HepG2 (cell line): ENCODE measurements around the gene MGLL. TPM values are rescaled to one million over a fixed set of nuclear protein-coding genes. Genes with fewer than 3 reads are reported as not detected.

Experiments
- ATAC-seq: fragments of 200-7000 bp; cut with Tn5 transposase; 3 replicates; pipeline ENCODE4 v1.9.1; 2020; ENCODE audit warnings: mild to moderate bottlenecking, moderate library complexity
- BruUV-seq: library from RNA; stranded (reverse); fragments of 400-500 nt; replicated peaks from 2 replicates; lab custom pipeline; 2021; lab: Mats Ljungman, UMichigan
- CTCF ChIA-PET: fragments of 300-600 bp; formaldehyde crosslinking; extraction: SDS; loops from one replicate; lab custom pipeline; 2021; ENCODE audit warnings: low total read pairs, inconsistent platforms, low intra/inter-chr PET ratio; lab: Yijun Ruan, JAX
- POLR2A ChIA-PET: fragments of 350-600 bp; sonication (Branson Sonifier 250); formaldehyde crosslinking; loops from one replicate; lab custom pipeline; 2020; ENCODE audit warnings: antibody characterized with exemption, inconsistent platforms; lab: Yijun Ruan, JAX
- DNase-seq: peaks from one replicate; pipeline ENCODE4 v3.0.0-alpha.2; 2015; ENCODE audit warnings: low spot score
- FAIRE-seq: peaks from 3 replicates; lab custom pipeline; 2011; peaks lifted over from hg19 to GRCh38; lab: Jason Lieb, UNC
- H2AFZ ChIP-seq: one replicate; pipeline ENCODE4 v1.6.1; 2011; ENCODE audit warnings: low read length, inconsistent platforms
- H3K27ac ChIP-seq: fragments of 300-600 bp; 3 replicates; pipeline ENCODE4 v1.8.0; 2011; ENCODE audit warnings: mixed run types, mild to moderate bottlenecking, mixed read lengths, low read length, inconsistent platforms; ENCODE audit not compliant: insufficient read depth; ENCODE audit errors: extremely low read length
- H3K27me3 ChIP-seq, 2 experiments: fragments of 200-600 bp in 1 of 2; 2 replicates in 1 of 2; 3 replicates in 1 of 2; pipeline versions ENCODE4 v1.6.0 to v1.8.0; 2011; ENCODE audit warnings: low read length in 2 of 2, mild to moderate bottlenecking in 2 of 2, moderate library complexity in 2 of 2, inconsistent platforms in 1 of 2; ENCODE audit not compliant: insufficient read depth in 2 of 2, control insufficient read depth in 1 of 2
- H3K36me3 ChIP-seq, 2 experiments: fragments of 200-600 bp in 1 of 2; replicated peaks in 1 of 2; 2 replicates in 1 of 2; 3 replicates in 1 of 2; pipeline versions ENCODE4 v1.5.1 to v1.8.0; 2011; ENCODE audit warnings: low read length in 2 of 2, inconsistent platforms in 1 of 2; ENCODE audit not compliant: insufficient read depth in 2 of 2, control insufficient read depth in 1 of 2
- H3K4me1 ChIP-seq: 2 replicates; pipeline ENCODE4 v1.5.1; 2012; ENCODE audit warnings: low read length, inconsistent platforms; ENCODE audit not compliant: insufficient read depth
- H3K4me2 ChIP-seq: 2 replicates; pipeline ENCODE4 v1.6.0; 2011; ENCODE audit warnings: low read depth, low read length, inconsistent platforms
- H3K4me3 ChIP-seq, 3 experiments: fragments of 200-600 bp in 1 of 3; sonication (generic), shearing (Covaris generic) in 1 of 3; replicated peaks in 1 of 3; 2 replicates each; pipeline ENCODE4 v1.5.1; 2011 to 2016; ENCODE audit warnings: low read length in 3 of 3, inconsistent platforms in 2 of 3, low read depth in 2 of 3, mild to moderate bottlenecking in 2 of 3, control low read depth in 1 of 3, mixed read lengths in 1 of 3; ENCODE audit not compliant: insufficient read depth in 1 of 3
- H3K79me2 ChIP-seq: one replicate; pipeline ENCODE4 v1.6.1; 2011; ENCODE audit warnings: low read length, inconsistent platforms; ENCODE audit not compliant: insufficient read depth
- H3K9ac ChIP-seq: 2 replicates; pipeline ENCODE4 v1.6.0; 2011; ENCODE audit warnings: mild to moderate bottlenecking, low read depth, low read length, inconsistent platforms; ENCODE audit not compliant: insufficient read depth
- H3K9me3 ChIP-seq: 2 replicates; pipeline ENCODE4 v1.5.1; 2012; ENCODE audit warnings: mild to moderate bottlenecking, low read length
- H4K20me1 ChIP-seq: 2 replicates; pipeline ENCODE4 v1.6.0; 2011; ENCODE audit warnings: inconsistent platforms, mild to moderate bottlenecking, low read length, moderate library complexity; ENCODE audit not compliant: insufficient read depth
- HMGA1 ChIP-seq: sonication (generic); formaldehyde crosslinking; conservative IDR thresholded peaks from 2 replicates; pipeline ENCODE4 v1.4.0; 2020; ENCODE audit warnings: missing genetic modification reagents
- KAT8 ChIP-seq: IDR thresholded peaks from 2 replicates; pipeline ENCODE4 v1.6.1; 2016; ENCODE audit warnings: missing genetic modification reagents, missing compliant biosample characterization
- RBM22 ChIP-seq: fragments of 200-400 bp; formaldehyde crosslinking; optimal IDR thresholded peaks from 2 replicates; pipeline ENCODE3; 2017; ENCODE audit warnings: mild to moderate bottlenecking, low read length, moderate library complexity
- SIN3B ChIP-seq: fragments of 150-350 bp; IDR thresholded peaks from 2 replicates; pipeline ENCODE4 v1.6.1; 2014; ENCODE audit warnings: low read length
- SP1 ChIP-seq, 2 experiments: fragments of 450-650 bp in 1 of 2; sonication (generic) in 1 of 2; formaldehyde crosslinking in 1 of 2; IDR thresholded peaks; 2 replicates each; pipeline versions ENCODE4 v1.4.0 to v1.6.1; 2016 to 2020; ENCODE audit warnings: missing genetic modification reagents in 1 of 2
- SRY ChIP-seq: sonication (generic); formaldehyde crosslinking; IDR thresholded peaks from 2 replicates; pipeline ENCODE4 v1.8.0; 2022; ENCODE audit warnings: mild to moderate bottlenecking, missing genetic modification reagents
- ZNF562 ChIP-seq: sonication (generic); formaldehyde crosslinking; IDR thresholded peaks from 2 replicates; pipeline ENCODE4 v1.8.0; 2022; ENCODE audit warnings: missing genetic modification reagents, borderline replicate concordance
- WGBS: methylation state at CpG from one replicate; pipeline ENCODE4 v1.1.6; 2017; ENCODE audit warnings: low lambda C conversion rate; 5-methylcytosine and 5-hydroxymethylcytosine counted together
- in situ Hi-C: cut with HindIII; loops from 2 replicates; pipeline ENCODE4 v1.10.0; 2017; ENCODE audit warnings: low pct_unique_long_range_greater_than_20kb; ENCODE audit not compliant: extremely low pct_ligation_motif_present
- intact Hi-C: fragments of 100-400 bp; cut with micrococcal nuclease; formaldehyde crosslinking; loops from one replicate; pipeline ENCODE4 v1.10.0; 2022; ENCODE audit not compliant: unreplicated experiment
- polyA plus RNA-seq, 8 experiments: library from polyadenylated mRNA; depleted of rRNA in 3 of 8; stranded (reverse) in 7 of 8; unstranded in 1 of 8; fragments of >200 nt; fragmentation: Illumina TruSeq in 4 of 8; extraction: Trizol in 4 of 8; gene quantifications; 2 replicates each; pipeline versions ENCODE4 v1.2.1 to v1.2.3, GENCODE V29; 2011 to 2016; ENCODE audit warnings: low read depth in 4 of 8, missing spikeins in 1 of 8, mixed read lengths in 1 of 8; ENCODE audit not compliant: insufficient read depth in 1 of 8
- total RNA-seq, 5 experiments: library from RNA; depleted of rRNA; stranded (reverse); fragments of >200 nt; fragmentation: Illumina TruSeq; extraction: Trizol; gene quantifications; 2 replicates each; pipeline ENCODE4 v1.2.3, GENCODE V29; 2016; ENCODE audit warnings: low read depth in 1 of 5
- TF ChIP-seq, protein P1 (sequence below): sonication (generic); formaldehyde crosslinking; IDR thresholded peaks from 2 replicates; pipeline ENCODE4 v1.5.0; 2020; ENCODE audit warnings: mild to moderate bottlenecking, missing genetic modification reagents
- TF ChIP-seq, protein P2 (sequence below), 2 experiments: sonication (generic) in 1 of 2; formaldehyde crosslinking in 1 of 2; IDR thresholded peaks; 2 replicates each; pipeline versions ENCODE4 v1.5.1 to v1.6.1; 2011 to 2020; ENCODE audit warnings: borderline replicate concordance in 1 of 2, low read depth in 1 of 2, low read length in 1 of 2, mild to moderate bottlenecking in 1 of 2, missing genetic modification reagents in 1 of 2, moderate library complexity in 1 of 2
- TF ChIP-seq, protein P3 (sequence below): sonication (generic); formaldehyde crosslinking; IDR thresholded peaks from 2 replicates; pipeline ENCODE4 v1.4.0; 2020; ENCODE audit warnings: mild to moderate bottlenecking, missing genetic modification reagents

Gene MGLL
- total and polyA plus RNA-seq, 2 of the 13 experiments (the other 11 are each of a cell fraction or from before 2014, with no cell fraction given), result not detected

DNA sequence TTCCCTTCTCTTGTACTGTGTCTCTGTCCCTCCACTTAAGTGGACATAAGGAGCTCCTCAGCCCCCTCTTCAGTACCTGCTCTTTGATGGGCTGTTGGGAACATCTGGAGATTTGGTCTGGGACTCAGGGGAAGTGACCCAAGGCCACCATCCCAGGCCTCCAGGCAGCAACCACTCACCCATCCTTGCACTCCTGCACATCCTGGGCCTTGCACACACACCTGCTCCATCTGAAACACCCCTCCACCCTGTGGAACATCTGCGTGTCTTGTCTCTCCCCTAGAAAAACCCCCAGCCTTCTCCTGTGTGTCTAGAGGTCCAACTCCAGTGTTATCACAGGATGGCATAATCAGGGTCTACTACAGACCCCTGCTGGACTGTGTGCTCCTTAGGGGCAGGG is 75.2 kb downstream of the MGLL start (continued):
- TF ChIP-seq SRY, result no peak
- TF ChIP-seq, protein P1, sequence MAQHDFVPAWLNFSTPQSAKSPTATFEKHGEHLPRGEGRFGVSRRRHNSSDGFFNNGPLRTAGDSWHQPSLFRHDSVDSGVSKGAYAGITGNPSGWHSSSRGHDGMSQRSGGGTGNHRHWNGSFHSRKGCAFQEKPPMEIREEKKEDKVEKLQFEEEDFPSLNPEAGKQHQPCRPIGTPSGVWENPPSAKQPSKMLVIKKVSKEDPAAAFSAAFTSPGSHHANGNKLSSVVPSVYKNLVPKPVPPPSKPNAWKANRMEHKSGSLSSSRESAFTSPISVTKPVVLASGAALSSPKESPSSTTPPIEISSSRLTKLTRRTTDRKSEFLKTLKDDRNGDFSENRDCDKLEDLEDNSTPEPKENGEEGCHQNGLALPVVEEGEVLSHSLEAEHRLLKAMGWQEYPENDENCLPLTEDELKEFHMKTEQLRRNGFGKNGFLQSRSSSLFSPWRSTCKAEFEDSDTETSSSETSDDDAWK, result no peak
- TF ChIP-seq, protein P2, sequence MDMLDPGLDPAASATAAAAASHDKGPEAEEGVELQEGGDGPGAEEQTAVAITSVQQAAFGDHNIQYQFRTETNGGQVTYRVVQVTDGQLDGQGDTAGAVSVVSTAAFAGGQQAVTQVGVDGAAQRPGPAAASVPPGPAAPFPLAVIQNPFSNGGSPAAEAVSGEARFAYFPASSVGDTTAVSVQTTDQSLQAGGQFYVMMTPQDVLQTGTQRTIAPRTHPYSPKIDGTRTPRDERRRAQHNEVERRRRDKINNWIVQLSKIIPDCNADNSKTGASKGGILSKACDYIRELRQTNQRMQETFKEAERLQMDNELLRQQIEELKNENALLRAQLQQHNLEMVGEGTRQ (IDR thresholded peaks at IDR 0.05; ENCODE audit: low read depth, low read length), result no peak
- TF ChIP-seq, protein P2 (CRISPR knock-in tag; IDR thresholded peaks at IDR 0.05; ENCODE audit: borderline replicate concordance), result no peak
- TF ChIP-seq RBM22, result no peak
- no peak for TF ChIP-seq HMGA1 (CRISPR knock-in tag)
- TF ChIP-seq, all 625 proteins: peak for 0

DNA sequence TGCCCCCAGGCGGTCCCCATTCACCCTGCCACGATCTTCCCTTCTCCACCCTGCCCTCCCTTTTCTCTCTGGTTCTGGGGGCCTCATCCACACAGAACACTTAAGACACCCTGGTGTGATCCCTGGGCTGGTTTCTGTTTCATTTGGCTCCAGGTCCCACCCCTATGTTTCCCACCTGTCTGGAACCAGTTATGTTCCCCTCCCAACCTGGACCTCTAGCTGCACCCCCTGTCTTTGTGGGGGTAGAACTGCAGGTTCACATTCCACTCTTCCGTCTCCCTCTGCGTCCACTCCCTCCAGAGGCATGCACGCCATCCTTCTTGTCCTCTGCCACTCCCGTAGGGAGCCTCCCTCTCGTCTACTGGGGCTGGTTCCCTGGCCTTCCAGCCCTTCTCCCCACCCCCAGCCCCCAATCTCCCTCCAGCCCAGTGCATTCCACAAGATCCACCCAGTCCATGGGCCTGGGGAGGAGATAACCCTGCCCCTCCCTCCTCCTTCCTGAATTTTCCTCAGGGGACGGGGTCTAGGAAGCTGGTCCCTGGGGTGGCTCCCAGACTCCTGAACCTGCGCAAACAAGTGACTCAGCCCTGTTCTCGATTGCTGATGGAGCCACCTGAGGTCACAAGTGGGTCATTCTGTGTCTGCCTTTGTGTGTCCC is 75.8 kb downstream of the MGLL start:
- BruUV-seq, result no TSS peak
- Histone ChIP-seq H3K4me3 (no peak overlapping the region), H2AFZ (no peak overlapping the region), H3K27me3 (peaks cover 2 to 33% of the 10 kb centered on the region in 2 experiments; a peak in 2 of 5 replicates), H3K36me3 (no peaks in the 10 kb centered on the region), H3K4me2 (no peak overlapping the region), H3K79me2 (no peaks in the 10 kb centered on the region), H4K20me1 (no peaks in the 10 kb centered on the region), H3K27ac (no peak overlapping the region), H3K9me3 (no peaks in the 10 kb centered on the region), H3K9ac (no peak overlapping the region), H3K4me1 (no peaks in the 10 kb centered on the region)
- ATAC-seq (peak; percentile 62), DNase-seq (no peak), FAIRE-seq (no peak)
- CTCF ChIA-PET, result no interaction called here
- in situ Hi-C loops, result no loop called here
- POLR2A ChIA-PET, result no interaction called here
- intact Hi-C loops, result no loop called here
- WGBS, result 8% methylated on average over 10 of the region's 10 CpGs
- TF ChIP-seq KAT8 (CRISPR knock-in tag) (no peak), ZNF562 (CRISPR knock-in tag) (no peak), SP1 (IDR thresholded peaks at IDR 0.05) (no peak), SP1 (CRISPR knock-in tag; IDR thresholded peaks at IDR 0.05) (no peak), SIN3B (no peak)
- TF ChIP-seq, protein P3, sequence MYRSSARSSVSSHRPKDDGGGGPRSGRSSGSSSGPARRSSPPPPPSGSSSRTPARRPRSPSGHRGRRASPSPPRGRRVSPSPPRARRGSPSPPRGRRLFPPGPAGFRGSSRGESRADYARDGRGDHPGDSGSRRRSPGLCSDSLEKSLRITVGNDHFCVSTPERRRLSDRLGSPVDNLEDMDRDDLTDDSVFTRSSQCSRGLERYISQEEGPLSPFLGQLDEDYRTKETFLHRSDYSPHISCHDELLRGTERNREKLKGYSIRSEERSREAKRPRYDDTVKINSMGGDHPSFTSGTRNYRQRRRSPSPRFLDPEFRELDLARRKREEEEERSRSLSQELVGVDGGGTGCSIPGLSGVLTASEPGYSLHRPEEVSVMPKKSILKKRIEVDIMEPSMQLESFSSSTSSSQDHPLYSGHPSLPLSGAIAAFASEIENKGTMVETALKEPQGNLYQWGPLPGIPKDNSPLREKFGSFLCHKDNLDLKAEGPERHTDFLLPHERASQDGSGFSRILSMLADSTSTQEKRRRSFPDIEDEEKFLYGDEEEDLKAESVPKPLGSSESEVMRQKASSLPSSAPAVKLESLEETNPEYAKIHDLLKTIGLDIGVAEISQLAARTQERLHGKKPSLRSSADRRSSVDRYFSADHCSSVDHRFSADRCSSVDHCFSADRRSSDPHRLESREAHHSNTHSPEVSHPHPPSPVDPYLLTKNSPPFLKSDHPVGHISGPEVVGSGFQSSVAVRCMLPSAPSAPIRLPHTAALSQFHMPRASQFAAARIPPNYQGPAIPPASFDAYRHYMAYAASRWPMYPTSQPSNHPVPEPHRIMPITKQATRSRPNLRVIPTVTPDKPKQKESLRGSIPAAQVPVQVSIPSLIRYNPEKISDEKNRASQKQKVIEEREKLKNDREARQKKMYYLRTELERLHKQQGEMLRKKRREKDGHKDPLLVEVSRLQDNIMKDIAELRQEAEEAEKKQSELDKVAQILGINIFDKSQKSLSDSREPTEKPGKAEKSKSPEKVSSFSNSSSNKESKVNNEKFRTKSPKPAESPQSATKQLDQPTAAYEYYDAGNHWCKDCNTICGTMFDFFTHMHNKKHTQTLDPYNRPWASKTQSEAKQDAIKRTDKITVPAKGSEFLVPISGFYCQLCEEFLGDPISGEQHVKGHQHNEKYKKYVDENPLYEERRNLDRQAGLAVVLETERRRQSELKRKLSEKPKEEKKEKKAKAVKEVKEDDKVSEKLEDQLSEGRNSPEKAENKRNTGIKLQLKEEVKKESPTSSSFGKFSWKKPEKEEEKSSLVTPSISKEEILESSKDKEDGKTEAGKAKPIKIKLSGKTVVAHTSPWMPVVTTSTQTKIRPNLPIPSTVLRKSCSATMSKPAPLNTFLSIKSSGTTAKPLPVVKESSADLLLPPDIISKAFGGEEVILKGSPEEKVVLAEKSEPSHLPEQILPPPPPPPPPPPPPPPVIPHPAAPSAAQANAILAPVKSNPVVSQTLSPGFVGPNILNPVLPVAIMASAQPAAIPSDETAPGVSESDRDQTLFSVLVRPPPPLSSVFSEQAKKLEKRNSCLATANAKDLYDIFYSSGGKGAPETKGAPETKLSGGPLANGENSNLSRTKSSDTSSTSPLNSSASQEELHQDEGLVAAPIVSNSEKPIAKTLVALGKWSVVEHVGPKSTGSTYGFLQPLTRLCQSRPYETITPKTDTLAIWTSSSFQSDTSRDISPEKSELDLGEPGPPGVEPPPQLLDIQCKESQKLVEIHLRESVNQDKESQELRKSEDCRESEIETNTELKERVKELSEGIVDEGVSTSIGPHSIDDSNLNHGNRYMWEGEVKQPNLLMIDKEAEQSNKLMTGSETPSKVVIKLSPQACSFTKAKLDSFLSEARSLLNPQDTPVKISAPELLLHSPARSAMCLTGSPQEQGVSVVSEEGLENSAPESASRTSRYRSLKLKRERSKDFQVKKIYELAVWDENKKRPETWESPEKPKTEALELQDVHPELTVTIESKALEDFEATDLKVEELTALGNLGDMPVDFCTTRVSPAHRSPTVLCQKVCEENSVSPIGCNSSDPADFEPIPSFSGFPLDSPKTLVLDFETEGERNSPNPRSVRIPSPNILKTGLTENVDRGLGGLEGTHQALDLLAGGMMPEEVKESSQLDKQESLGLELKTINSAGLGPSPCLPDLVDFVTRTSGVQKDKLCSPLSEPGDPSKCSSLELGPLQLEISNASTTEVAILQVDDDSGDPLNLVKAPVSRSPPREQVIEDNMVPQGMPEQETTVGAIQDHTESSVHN (CRISPR knock-in tag), result no peak
